H9 (cell line): Measurements from ENCODE around the gene LIMA1. TPM values are rescaled to one million over a fixed set of nuclear protein-coding genes. Genes with fewer than 3 reads are reported as not detected.

Source experiments
- DNase-seq: peaks from one replicate; pipeline ENCODE4 v3.0.0-alpha.2; 2017
- H2AFZ ChIP-seq: one replicate; pipeline ENCODE4 v1.6.1; 2013; ENCODE audit warnings: mild to moderate bottlenecking, low read length, control low read depth, moderate library complexity
- H2AK5ac ChIP-seq: 2 replicates; pipeline ENCODE4 v1.6.1; 2013; ENCODE audit warnings: low read length, control low read depth, mixed read lengths; ENCODE audit not compliant: insufficient read length
- H2BK120ac ChIP-seq: one replicate; pipeline ENCODE4 v1.6.1; 2013; ENCODE audit warnings: low read depth, mild to moderate bottlenecking, low read length, control low read depth, inconsistent platforms; ENCODE audit not compliant: poor library complexity, severe bottlenecking
- H2BK12ac ChIP-seq: 2 replicates; pipeline ENCODE4 v1.6.1; 2013; ENCODE audit warnings: low read length, control low read depth, mixed read lengths, low read depth; ENCODE audit not compliant: insufficient read length
- H2BK15ac ChIP-seq: 2 replicates; pipeline ENCODE4 v1.6.1; 2013; ENCODE audit warnings: low read depth, low read length, control low read depth
- H2BK20ac ChIP-seq: one replicate; pipeline ENCODE4 v1.6.1; 2013; ENCODE audit warnings: low read depth, mild to moderate bottlenecking, low read length, control low read depth, inconsistent platforms; ENCODE audit not compliant: poor library complexity, severe bottlenecking
- H2BK5ac ChIP-seq: 2 replicates; pipeline ENCODE4 v1.6.1; 2013; ENCODE audit warnings: low read length, control low read depth, mixed read lengths; ENCODE audit not compliant: insufficient read length
- H3K14ac ChIP-seq: 2 replicates; pipeline ENCODE4 v1.6.1; 2013; ENCODE audit warnings: low read length, control low read depth; ENCODE audit not compliant: insufficient read depth
- H3K18ac ChIP-seq: 2 replicates; pipeline ENCODE4 v1.6.1; 2013; ENCODE audit warnings: low read depth, mild to moderate bottlenecking, mixed read lengths, low read length, control low read depth; ENCODE audit not compliant: insufficient read length
- H3K23ac ChIP-seq: 2 replicates; pipeline ENCODE4 v1.6.1; 2013; ENCODE audit warnings: low read length, control low read depth, mixed read lengths, low read depth; ENCODE audit not compliant: insufficient read length
- H3K23me2 ChIP-seq: 2 replicates; pipeline ENCODE4 v1.6.1; 2013; ENCODE audit warnings: low read depth, mild to moderate bottlenecking, mixed read lengths, low read length, control low read depth; ENCODE audit not compliant: insufficient read length, poor library complexity, severe bottlenecking
- H3K27ac ChIP-seq: 2 replicates; pipeline ENCODE4 v1.5.1; 2013; ENCODE audit warnings: low read length, control low read depth, mixed read lengths, low read depth; ENCODE audit not compliant: insufficient read length
- H3K27me3 ChIP-seq: 2 replicates; pipeline ENCODE4 v1.6.1; 2013; ENCODE audit warnings: low read length, control low read depth, inconsistent platforms; ENCODE audit not compliant: insufficient read depth
- H3K4ac ChIP-seq: 2 replicates; pipeline ENCODE4 v1.6.1; 2013; ENCODE audit warnings: low read depth, mild to moderate bottlenecking, control low read depth, inconsistent platforms, low read length, moderate library complexity
- H3K4me1 ChIP-seq: 2 replicates; pipeline ENCODE4 v1.6.1; 2013; ENCODE audit warnings: low read length, control low read depth, inconsistent platforms; ENCODE audit not compliant: insufficient read depth
- H3K4me2 ChIP-seq: 2 replicates; pipeline ENCODE4 v1.6.1; 2013; ENCODE audit warnings: low read length, control low read depth, mixed read lengths; ENCODE audit not compliant: insufficient read length, insufficient read depth
- H3K56ac ChIP-seq: 2 replicates; pipeline ENCODE4 v1.6.1; 2013; ENCODE audit warnings: low read depth, mild to moderate bottlenecking, mixed read lengths, low read length, control low read depth; ENCODE audit not compliant: insufficient read length
- H3K79me1 ChIP-seq: 2 replicates; pipeline ENCODE4 v1.6.1; 2013; ENCODE audit warnings: low read depth, mild to moderate bottlenecking, moderate library complexity, low read length, control low read depth, inconsistent platforms; ENCODE audit not compliant: insufficient read depth, poor library complexity, severe bottlenecking
- H3K79me2 ChIP-seq: 2 replicates; pipeline ENCODE4 v1.6.1; 2013; ENCODE audit warnings: low read length, control low read depth, inconsistent platforms; ENCODE audit not compliant: insufficient read depth
- H3K9ac ChIP-seq: 2 replicates; pipeline ENCODE4 v1.6.1; 2013; ENCODE audit warnings: low read length, control low read depth, mixed read lengths; ENCODE audit not compliant: insufficient read length; ENCODE audit errors: extremely low read depth
- H3K9me3 ChIP-seq: one replicate; pipeline ENCODE4 v1.6.1; 2013; ENCODE audit warnings: low read depth, low read length, inconsistent platforms; ENCODE audit not compliant: control insufficient read depth
- H3T11ph ChIP-seq: one replicate; pipeline ENCODE4 v1.6.1; 2013; ENCODE audit warnings: mild to moderate bottlenecking, low read length, control low read depth, inconsistent platforms
- H4K20me1 ChIP-seq: one replicate; pipeline ENCODE4 v1.6.1; 2013; ENCODE audit not compliant: control insufficient read depth, insufficient read length, insufficient read depth
- H4K5ac ChIP-seq: 2 replicates; pipeline ENCODE4 v1.6.1; 2013; ENCODE audit warnings: low read depth, mild to moderate bottlenecking, mixed read lengths, low read length, control low read depth; ENCODE audit not compliant: insufficient read length
- H4K8ac ChIP-seq: replicated peaks from 2 replicates; pipeline ENCODE4 v1.6.1; 2013; ENCODE audit warnings: low read length, control low read depth, mixed read lengths, low read depth; ENCODE audit not compliant: insufficient read length
- H4K91ac ChIP-seq: 2 replicates; pipeline ENCODE4 v1.6.1; 2013; ENCODE audit warnings: low read depth, mild to moderate bottlenecking, moderate library complexity, mixed read lengths, low read length, control low read depth; ENCODE audit not compliant: insufficient read length
- H3K27ac Mint-ChIP-seq, 3 experiments: 2 replicates in 2 of 3; 3 replicates in 1 of 3; pipeline ENCODE4 v1.8.0; 2020 to 2021; ENCODE audit warnings: mixed read lengths in 3 of 3, mild to moderate bottlenecking in 1 of 3, moderate library complexity in 1 of 3
- H3K27me3 Mint-ChIP-seq: 2 replicates; pipeline ENCODE4 v1.8.0; 2021; ENCODE audit warnings: low read depth, mild to moderate bottlenecking, moderate library complexity, mixed read lengths
- H3K36me3 Mint-ChIP-seq, 3 experiments: 2 replicates in 2 of 3; 3 replicates in 1 of 3; pipeline ENCODE4 v1.8.0; 2020 to 2021; ENCODE audit warnings: low read depth in 3 of 3, mixed read lengths in 3 of 3; ENCODE audit not compliant: insufficient read depth in 1 of 3
- H3K4me1 Mint-ChIP-seq, 2 experiments: 2 replicates each; pipeline ENCODE4 v1.8.0; 2020; ENCODE audit warnings: mixed read lengths in 2 of 2
- H3K4me3 Mint-ChIP-seq, 2 experiments: 2 replicates in 1 of 2; 3 replicates in 1 of 2; pipeline ENCODE4 v1.8.0; 2020 to 2021; ENCODE audit warnings: mild to moderate bottlenecking in 2 of 2, mixed read lengths in 2 of 2, moderate library complexity in 1 of 2
- H3K9me3 Mint-ChIP-seq, 2 experiments: 2 replicates in 1 of 2; 3 replicates in 1 of 2; pipeline ENCODE4 v1.8.0; 2020; ENCODE audit warnings: mild to moderate bottlenecking in 2 of 2, mixed read lengths in 2 of 2, moderate library complexity in 1 of 2
- WGBS: extraction: QIAGEN DNeasy Blood & Tissue Kit; methylation state at CpG from one replicate; pipeline ENCODE4 v1.1.7; 2013; ENCODE audit warnings: missing lambda C conversion rate, low lambda C conversion rate, mixed read lengths; ENCODE audit not compliant: insufficient read length; ENCODE audit errors: extremely low coverage; 5-methylcytosine and 5-hydroxymethylcytosine counted together
- total RNA-seq: library from RNA; stranded (reverse); gene quantifications from 2 replicates; pipeline ENCODE4 v1.2.1, GENCODE V29; 2021
- TF ChIP-seq, protein P1 (sequence below): fragments of 200-600 bp; sonication (generic); conservative IDR thresholded peaks from 3 replicates; pipeline ENCODE4 v1.8.0; 2021; ENCODE audit warnings: antibody characterized with exemption, mild to moderate bottlenecking

The LIMA1 gene
- total RNA-seq, 1 experiment from 2014 or later, result 40.8 TPM

DNA sequence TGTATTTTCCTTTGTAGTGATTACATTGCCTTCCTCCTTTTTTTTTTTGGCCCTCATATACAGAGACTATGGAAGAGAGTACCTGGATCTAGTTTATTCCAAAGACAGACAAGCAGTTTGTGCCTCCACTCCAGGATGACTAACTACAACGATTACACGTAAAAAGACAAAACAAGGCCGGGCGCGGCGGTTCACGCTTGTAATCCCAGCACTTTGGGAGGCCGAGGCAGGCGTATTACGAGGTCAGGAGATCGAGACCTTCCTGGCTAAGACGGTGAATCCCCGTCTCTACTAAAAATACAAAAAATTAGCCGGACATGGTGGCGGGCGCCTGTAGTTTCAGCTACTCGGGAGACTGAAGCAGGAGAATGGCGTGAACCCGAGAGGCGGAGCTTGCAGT, 118.4 kb downstream of the LIMA1 start:
- H3K79me2 ChIP-seq, result peaks cover 15% of the 10 kb centered on the region; the same call in 1 of the 2 replicates
- no peak overlapping the region for H3K14ac ChIP-seq
- no peak overlapping the region for H2BK15ac ChIP-seq
- WGBS, result no CpG with 5 or more reads among the region's 20 CpGs
- H2BK120ac ChIP-seq, result no peak overlapping the region
- TF ChIP-seq, protein P1, sequence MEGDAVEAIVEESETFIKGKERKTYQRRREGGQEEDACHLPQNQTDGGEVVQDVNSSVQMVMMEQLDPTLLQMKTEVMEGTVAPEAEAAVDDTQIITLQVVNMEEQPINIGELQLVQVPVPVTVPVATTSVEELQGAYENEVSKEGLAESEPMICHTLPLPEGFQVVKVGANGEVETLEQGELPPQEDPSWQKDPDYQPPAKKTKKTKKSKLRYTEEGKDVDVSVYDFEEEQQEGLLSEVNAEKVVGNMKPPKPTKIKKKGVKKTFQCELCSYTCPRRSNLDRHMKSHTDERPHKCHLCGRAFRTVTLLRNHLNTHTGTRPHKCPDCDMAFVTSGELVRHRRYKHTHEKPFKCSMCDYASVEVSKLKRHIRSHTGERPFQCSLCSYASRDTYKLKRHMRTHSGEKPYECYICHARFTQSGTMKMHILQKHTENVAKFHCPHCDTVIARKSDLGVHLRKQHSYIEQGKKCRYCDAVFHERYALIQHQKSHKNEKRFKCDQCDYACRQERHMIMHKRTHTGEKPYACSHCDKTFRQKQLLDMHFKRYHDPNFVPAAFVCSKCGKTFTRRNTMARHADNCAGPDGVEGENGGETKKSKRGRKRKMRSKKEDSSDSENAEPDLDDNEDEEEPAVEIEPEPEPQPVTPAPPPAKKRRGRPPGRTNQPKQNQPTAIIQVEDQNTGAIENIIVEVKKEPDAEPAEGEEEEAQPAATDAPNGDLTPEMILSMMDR, result no peak
- no peaks in the 10 kb centered on the region for H3K4me1 ChIP-seq
- Mint-ChIP-seq H3K9me3 (peaks cover 2% of the 10 kb centered on the region in 2 experiments), H3K36me3 (peaks cover 5 to 15% (median 7%) of the 10 kb centered on the region in 3 experiments), H3K27me3 (no peaks in the 10 kb centered on the region), H3K4me3 (peak overlapping the region; percentile 91 to 98; a peak in 4 of 5 replicates), H3K4me1 (peaks cover 19 to 22% of the 10 kb centered on the region in 2 experiments), H3K27ac (peak overlapping the region in 2 of 3 experiments; percentile 20 to 56; a peak in 2 of 7 replicates)
- no peak overlapping the region for H3K27ac ChIP-seq
- peaks cover 6% of the 10 kb centered on the region for H3K23me2 ChIP-seq
- no peak overlapping the region for H4K5ac ChIP-seq
- H2BK12ac ChIP-seq, result no peak overlapping the region
- H4K20me1 ChIP-seq, result no peaks in the 10 kb centered on the region
- no peak overlapping the region for H2BK20ac ChIP-seq
- H3K27me3 ChIP-seq, result no peaks in the 10 kb centered on the region
- no peaks in the 10 kb centered on the region for H3K79me1 ChIP-seq
- DNase-seq, result no peak
- no peak overlapping the region for H2BK5ac ChIP-seq
- no peak overlapping the region for H3K18ac ChIP-seq
- no peak overlapping the region for H3K56ac ChIP-seq
- H2AK5ac ChIP-seq, result no peak overlapping the region
- H3K4ac ChIP-seq, result no peak overlapping the region
- H3K9me3 ChIP-seq, result no peaks in the 10 kb centered on the region
- H3T11ph ChIP-seq, result no peak overlapping the region
- no peak overlapping the region for H2AFZ ChIP-seq
- no peak overlapping the region for H3K4me2 ChIP-seq
- H3K23ac ChIP-seq, result no peak overlapping the region
- no peak overlapping the region for H4K91ac ChIP-seq
- no peak overlapping the region for H4K8ac ChIP-seq
- H3K9ac ChIP-seq, result no peak overlapping the region
